NCI-H2107 treated with DMSO at 0.1 percent for 48 hours (cell line): ENCODE measurements around the gene TNFRSF8.

Source experiments
- DNase-seq: peaks from one replicate; lab custom pipeline; 2025; ENCODE audit not compliant: unreplicated experiment; lab: John Stamatoyannopoulos, UW

TNFRSF8 gene

GRCh38 chr1:12113433-12114339 is 50.6 kb downstream of the TNFRSF8 start:
- no peak for DNase-seq

- no peak for DNase-seq
Observed at GRCh38 chr1:12114340-12114683, 51.2 kb downstream of the TNFRSF8 start.

GRCh38 chr1:12114916-12115315 is 51.8 kb downstream of the TNFRSF8 start:
- no peak for DNase-seq

- DNase-seq: no peak
Observed at GRCh38 chr1:12121212-12122003, 58.3 kb downstream of the TNFRSF8 start.

GRCh38 chr1:12123172-12123571 is 60.1 kb downstream of the TNFRSF8 start:
- DNase-seq: no peak

GRCh38 chr1:12124693-12125421 is 61.8 kb downstream of the TNFRSF8 start:
- peak; percentile 30 for DNase-seq

GRCh38 chr1:12125422-12126355 is 62.6 kb downstream of the TNFRSF8 start:
- DNase-seq: no peak

GRCh38 chr1:12126781-12127180 is 63.7 kb downstream of the TNFRSF8 start:
- DNase-seq: no peak

GRCh38 chr1:12127206-12127810 is 64.2 kb downstream of the TNFRSF8 start:
- no peak for DNase-seq

GRCh38 chr1:12128120-12128519 is 65.0 kb downstream of the TNFRSF8 start:
- DNase-seq: no peak

GRCh38 chr1:12129624-12130023 is 66.5 kb downstream of the TNFRSF8 start:
- no peak for DNase-seq

GRCh38 chr1:12130466-12131130 is 67.5 kb downstream of the TNFRSF8 start:
- DNase-seq: no peak

GRCh38 chr1:12132078-12132477 is 69.0 kb downstream of the TNFRSF8 start:
- no peak for DNase-seq

GRCh38 chr1:12134716-12135115 is 71.6 kb downstream of the TNFRSF8 start:
- DNase-seq: no peak

GRCh38 chr1:12135612-12136011 is 72.5 kb downstream of the TNFRSF8 start:
- DNase-seq: no peak

- DNase-seq: no peak
Observed at GRCh38 chr1:12136916-12137610, 74.0 kb downstream of the TNFRSF8 start.

GRCh38 chr1:12138196-12139168 is 75.4 kb downstream of the TNFRSF8 start:
- no peak for DNase-seq

- no peak for DNase-seq
Observed at GRCh38 chr1:12140016-12140415, 76.9 kb downstream of the TNFRSF8 start.
